ENCODE measurements around the gene R3HDM4. TPM values are rescaled to one million over a fixed set of nuclear protein-coding genes. Genes with fewer than 3 reads are reported as not detected.
"Not testable (repeated sequence)": the region's sequence is repeated elsewhere in the genome, so short reads cannot be mapped to it uniquely, and the experiment has no call there.

The R3HDM4 gene
- total RNA-seq, 2 experiments from 2014 or later: 63.7 to 73.7 TPM

- Mint-ChIP-seq H3K36me3 (peaks cover 3% of the 10 kb centered on the region), H3K27me3 (peaks cover 13% of the 10 kb centered on the region), H3K4me3 (peak overlapping the region; percentile 70), H3K27ac (peak overlapping the region; percentile 67), H3K9me3 (ENCODE audit: low read depth) (no peaks in the 10 kb centered on the region), H3K4me1 (peaks cover 16% of the 10 kb centered on the region)
- DNase-seq (peak; percentile 90), ATAC-seq (peak; percentile 61)
- CTCF ChIA-PET: interaction anchor here (0.7 to 4.4 kb wide), 21 partner anchors 9 to 379 kb away, joined by 3 to 85 read pairs (median 6); partner anchors contain the start of genes ATP5F1D, KISS1R, MED16 and R3HDM4
Measured at GRCh38 chr19:862581-863314, 50.3 kb downstream of the R3HDM4 start.

GRCh38 chr19:861756-862580 lies 51.1 kb downstream of the R3HDM4 start:
- H3K9me3 Mint-ChIP-seq (ENCODE audit: low read depth): no peaks in the 10 kb centered on the region
- H3K4me1 Mint-ChIP-seq: peaks cover 16% of the 10 kb centered on the region
- no peaks in the 10 kb centered on the region for H3K36me3 Mint-ChIP-seq
- no peak overlapping the region for H3K4me3 Mint-ChIP-seq
- peaks cover 13% of the 10 kb centered on the region for H3K27me3 Mint-ChIP-seq
- DNase-seq (peak; percentile 84), ATAC-seq (peak; percentile 40)
- CTCF ChIA-PET: interaction anchor here (0.7 to 4.4 kb wide), 6 partner anchors 31 to 379 kb away, joined by 3 to 85 read pairs (median 18); partner anchors contain the start of genes ATP5F1D, KISS1R, MED16 and R3HDM4
- peak overlapping the region; percentile 67 for H3K27ac Mint-ChIP-seq

- Mint-ChIP-seq H3K9me3 (ENCODE audit: low read depth) (no peaks in the 10 kb centered on the region), H3K4me1 (peaks cover 16% of the 10 kb centered on the region), H3K4me3 (no peak overlapping the region), H3K27ac (no peak overlapping the region), H3K36me3 (no peaks in the 10 kb centered on the region), H3K27me3 (peaks cover 13% of the 10 kb centered on the region)
- no peak for DNase-seq
- CTCF ChIA-PET: interaction anchor here (5.1 kb wide), 1 partner anchor 60 kb away, joined by 43 read pairs; no protein-coding TSS in a partner anchor
- no peak for ATAC-seq
Measured at GRCh38 chr19:861141-861755, 51.8 kb downstream of the R3HDM4 start.

GRCh38 chr19:858868-859843 lies 53.9 kb downstream of the R3HDM4 start, which contains the start of gene CFD:
TSS of gene CFD (plus strand) at chr19:859664. CDS start at chr19:859690, 26 bp downstream.
- DNase-seq: no peak
- Mint-ChIP-seq H3K27ac (no peak within 1 kb of the TSS), H3K4me3 (no peak within 1 kb of the TSS), H3K9me3 (ENCODE audit: low read depth) (no peaks in the 10 kb centered on the region), H3K36me3 (no peaks in the 10 kb centered on the region), H3K4me1 (peaks cover 15% of the 10 kb centered on the region), H3K27me3 (peaks cover 13% of the 10 kb centered on the region)
- CTCF ChIA-PET: interaction anchor here (1.0 to 5.1 kb wide), 5 partner anchors 56 to 138 kb away, joined by 3 to 43 read pairs (median 4); partner anchors contain the start of gene WDR18
- ATAC-seq: no peak

GRCh38 chr19:858284-858683 lies 54.7 kb downstream of the R3HDM4 start:
- no peak for ATAC-seq
- no peak for DNase-seq
- Mint-ChIP-seq H3K4me3 (no peak overlapping the region), H3K36me3 (no peaks in the 10 kb centered on the region), H3K27me3 (peaks cover 13% of the 10 kb centered on the region), H3K27ac (no peak overlapping the region), H3K4me1 (peaks cover 8% of the 10 kb centered on the region), H3K9me3 (ENCODE audit: low read depth) (no peaks in the 10 kb centered on the region)
- CTCF ChIA-PET: interaction anchor here (1.3 to 5.1 kb wide), 4 partner anchors 63 to 139 kb away, joined by 4 to 43 read pairs (median 12); partner anchors contain the start of gene WDR18

- Mint-ChIP-seq H3K4me3 (no peak overlapping the region), H3K36me3 (no peaks in the 10 kb centered on the region), H3K9me3 (ENCODE audit: low read depth) (no peaks in the 10 kb centered on the region), H3K4me1 (no peaks in the 10 kb centered on the region), H3K27me3 (peaks cover 13% of the 10 kb centered on the region), H3K27ac (no peak overlapping the region)
- no peak for DNase-seq
- ATAC-seq: no peak
- CTCF ChIA-PET: interaction anchor here (1.2 to 5.1 kb wide), 3 partner anchors 8 to 129 kb away, joined by 4 to 43 read pairs (median 19); partner anchors contain the start of gene WDR18
Measured at GRCh38 chr19:855566-856120, 57.4 kb downstream of the R3HDM4 start.

- no peaks in the 10 kb centered on the region for H3K4me1 Mint-ChIP-seq
- peaks cover 13% of the 10 kb centered on the region for H3K27me3 Mint-ChIP-seq
- ATAC-seq (no peak), DNase-seq (no peak)
- no peaks in the 10 kb centered on the region for H3K9me3 Mint-ChIP-seq (ENCODE audit: low read depth)
- CTCF ChIA-PET: interaction anchor here (1.2 to 4.8 kb wide), 2 partner anchors 8 to 129 kb away, joined by 4 to 19 read pairs; partner anchors contain the start of gene WDR18
- H3K36me3 Mint-ChIP-seq: no peaks in the 10 kb centered on the region
- H3K4me3 Mint-ChIP-seq: no peak overlapping the region
- H3K27ac Mint-ChIP-seq: no peak overlapping the region
Measured at GRCh38 chr19:855142-855541, 57.9 kb downstream of the R3HDM4 start.

GRCh38 chr19:854549-854948 lies 58.5 kb downstream of the R3HDM4 start:
- Mint-ChIP-seq H3K27ac (no peak overlapping the region), H3K4me3 (no peak overlapping the region), H3K36me3 (no peaks in the 10 kb centered on the region), H3K27me3 (peaks cover 11% of the 10 kb centered on the region), H3K9me3 (ENCODE audit: low read depth) (no peaks in the 10 kb centered on the region), H3K4me1 (no peaks in the 10 kb centered on the region)
- DNase-seq (no peak), ATAC-seq (no peak)
- CTCF ChIA-PET: interaction anchor here (1.0 kb wide), 1 partner anchor 9 kb away, joined by 3 read pairs; no protein-coding TSS in a partner anchor

- not testable (repeated sequence) for H3K27me3 Mint-ChIP-seq; DNase-seq; H3K27ac Mint-ChIP-seq; H3K4me3 Mint-ChIP-seq; H3K4me1 Mint-ChIP-seq; ATAC-seq; H3K9me3 Mint-ChIP-seq (ENCODE audit: low read depth); H3K36me3 Mint-ChIP-seq
- CTCF ChIA-PET: interaction anchor here (1.0 kb wide), 1 partner anchor 10 kb away, joined by 3 read pairs; no protein-coding TSS in a partner anchor
Measured at GRCh38 chr19:853614-854220, 59.3 kb downstream of the R3HDM4 start.

GRCh38 chr19:853014-853585 lies 59.9 kb downstream of the R3HDM4 start:
- no peak overlapping the region for H3K4me3 Mint-ChIP-seq
- ATAC-seq (no peak), DNase-seq (no peak)
- H3K9me3 Mint-ChIP-seq (ENCODE audit: low read depth): no peaks in the 10 kb centered on the region
- H3K27ac Mint-ChIP-seq: no peak overlapping the region
- peaks cover 3% of the 10 kb centered on the region for H3K27me3 Mint-ChIP-seq
- no peaks in the 10 kb centered on the region for H3K36me3 Mint-ChIP-seq
- CTCF ChIA-PET: no interaction called here
- no peaks in the 10 kb centered on the region for H3K4me1 Mint-ChIP-seq
